Vagina (tissue), 2 donors: Measurements from ENCODE around the gene SUB1. TPM values are rescaled to one million over a fixed set of nuclear protein-coding genes. Genes with fewer than 3 reads are reported as not detected.

Experiments
- DNase-seq, 2 donors: peaks; one replicate each; pipeline ENCODE4 v3.0.0-alpha.2; 2017; ENCODE audit errors: extremely low spot score in 2 of 2
- H3K27ac ChIP-seq: fragments of 200-600 bp; sonication (generic); one replicate; pipeline ENCODE4 v1.5.1; 2019
- H3K27me3 ChIP-seq: fragments of 200-600 bp; sonication (generic); one replicate; pipeline ENCODE4 v1.5.1; 2019
- H3K36me3 ChIP-seq, 2 donors: fragments of 200-600 bp; sonication (generic); one replicate each; pipeline ENCODE4 v1.5.1; 2017 to 2019
- H3K4me1 ChIP-seq: fragments of 200-600 bp; sonication (generic); one replicate; pipeline ENCODE4 v1.5.1; 2019
- H3K4me3 ChIP-seq, 2 donors: fragments of 200-600 bp; sonication (generic); 1 replicate in 1 of 2; 2 replicates in 1 of 2; pipeline ENCODE4 v1.5.1; 2016 to 2019
- H3K9me3 ChIP-seq: fragments of 200-600 bp; sonication (generic); one replicate; pipeline ENCODE4 v1.5.1; 2019
- CTCF ChIP-seq, 3 experiments: fragments of 450-650 bp in 2 of 3; fragments of 200-600 bp in 1 of 3; sonication (generic) in 1 of 3; IDR thresholded peaks; one replicate each; pipeline ENCODE4 v1.5.1; 2017 to 2019; ENCODE audit warnings: antibody characterized with exemption in 3 of 3, mild to moderate bottlenecking in 2 of 3, moderate library complexity in 2 of 3
- POLR2A ChIP-seq, 2 donors: fragments of 450-650 bp; IDR thresholded peaks; one replicate each; pipeline ENCODE4 v1.6.1; 2017; ENCODE audit warnings: antibody characterized with exemption in 2 of 2, mild to moderate bottlenecking in 2 of 2, moderate library complexity in 2 of 2
- POLR2AphosphoS5 ChIP-seq, 2 donors: sonication (generic); formaldehyde crosslinking; IDR thresholded peaks; one replicate each; pipeline ENCODE4 v1.9.0; 2017; ENCODE audit warnings: antibody characterized with exemption in 2 of 2, mild to moderate bottlenecking in 2 of 2, low read depth in 1 of 2; ENCODE audit not compliant: insufficient read depth in 1 of 2
- intact Hi-C: fragments of 100-400 bp; cut with DNase I; formaldehyde crosslinking; loops from one replicate; pipeline ENCODE4 v1.15.1; 2023
- total RNA-seq: library from RNA; depleted of rRNA; stranded (reverse); fragments of >200 nt; gene quantifications from one replicate; pipeline ENCODE4 v1.2.3, GENCODE V29; 2016

The SUB1 gene
- total RNA-seq, 1 donor from 2014 or later = 71.9 TPM

- intact Hi-C loops = loop anchor here (10.0 kb wide), 1 partner anchor 360 kb away; no protein-coding TSS in a partner anchor
- Histone ChIP-seq H3K27me3 (no peaks in the 10 kb centered on the region), H3K27ac (no peak overlapping the region), H3K4me1 (peaks cover 32% of the 10 kb centered on the region), H3K4me3 (no peak overlapping the region), H3K36me3 (peaks cover 2 to 62% of the 10 kb centered on the region in 2 donors), H3K9me3 (no peaks in the 10 kb centered on the region)
- no peak for TF ChIP-seq POLR2AphosphoS5 (IDR thresholded peaks at IDR 0.05; ENCODE audit: insufficient read depth in 1 of 2, low read depth in 1 of 2)
- TF ChIP-seq CTCF (IDR thresholded peaks at IDR 0.05) = no peak
- no peak for TF ChIP-seq POLR2A (IDR thresholded peaks at IDR 0.05)
- no peak for DNase-seq
Observed at GRCh38 chr5:32595118-32595517, 9.8 kb downstream of the SUB1 start.

- no peak for DNase-seq
- H3K9me3 ChIP-seq = no peaks in the 10 kb centered on the region
- no peak overlapping the region for H3K4me3 ChIP-seq
- H3K27ac ChIP-seq = no peak overlapping the region
- TF ChIP-seq CTCF (IDR thresholded peaks at IDR 0.05) = no peak
- TF ChIP-seq POLR2A (IDR thresholded peaks at IDR 0.05) = no peak
- TF ChIP-seq POLR2AphosphoS5 (IDR thresholded peaks at IDR 0.05; ENCODE audit: insufficient read depth in 1 of 2, low read depth in 1 of 2) = no peak
- H3K27me3 ChIP-seq = no peaks in the 10 kb centered on the region
- peaks cover 39% of the 10 kb centered on the region for H3K4me1 ChIP-seq
- intact Hi-C loops = loop anchor here (10.0 kb wide), 1 partner anchor 362 kb away; no protein-coding TSS in a partner anchor
- peaks cover 2 to 55% of the 10 kb centered on the region in 2 donors for H3K36me3 ChIP-seq
Observed at GRCh38 chr5:32597041-32597629, 11.8 kb downstream of the SUB1 start.

GRCh38 chr5:32598260-32598937 is 13.0 kb downstream of the SUB1 start:
- H3K27ac ChIP-seq = peak overlapping the region; percentile 51
- intact Hi-C loops = loop anchor here (10.0 kb wide), 1 partner anchor 364 kb away; no protein-coding TSS in a partner anchor
- no peaks in the 10 kb centered on the region for H3K27me3 ChIP-seq
- no peak for TF ChIP-seq POLR2AphosphoS5 (IDR thresholded peaks at IDR 0.05; ENCODE audit: insufficient read depth in 1 of 2, low read depth in 1 of 2)
- no peak for TF ChIP-seq POLR2A (IDR thresholded peaks at IDR 0.05)
- TF ChIP-seq CTCF (IDR thresholded peaks at IDR 0.05) = no peak
- H3K4me1 ChIP-seq = peaks cover 29% of the 10 kb centered on the region
- no peak overlapping the region for H3K4me3 ChIP-seq
- no peak for DNase-seq
- H3K9me3 ChIP-seq = no peaks in the 10 kb centered on the region
- H3K36me3 ChIP-seq = peaks cover 2 to 47% of the 10 kb centered on the region in 2 donors

- intact Hi-C loops = loop anchor here (10.0 kb wide), 1 partner anchor 364 kb away; no protein-coding TSS in a partner anchor
- H3K4me1 ChIP-seq = peaks cover 29% of the 10 kb centered on the region
- H3K9me3 ChIP-seq = no peaks in the 10 kb centered on the region
- peak overlapping the region; percentile 51 for H3K27ac ChIP-seq
- no peak overlapping the region for H3K4me3 ChIP-seq
- peaks cover 2 to 47% of the 10 kb centered on the region in 2 donors for H3K36me3 ChIP-seq
- TF ChIP-seq POLR2A (IDR thresholded peaks at IDR 0.05) (no peak), POLR2AphosphoS5 (IDR thresholded peaks at IDR 0.05; ENCODE audit: insufficient read depth in 1 of 2, low read depth in 1 of 2) (no peak), CTCF (IDR thresholded peaks at IDR 0.05) (no peak)
- DNase-seq = no peak
- H3K27me3 ChIP-seq = no peaks in the 10 kb centered on the region
Observed at GRCh38 chr5:32598997-32599549, 13.7 kb downstream of the SUB1 start.
